OCI-LY3 (cell line): ENCODE results near the gene ADGRD1.

ENCODE experiments used
- CTCF ChIP-seq: fragments of 200-600, 300-600 bp; sonication (generic); IDR thresholded peaks from 2 replicates; pipeline ENCODE4 v1.5.1; 2014; ENCODE audit warnings: antibody characterized with exemption, low read length, low read depth
- EZH2phosphoT487 ChIP-seq: fragments of 200-600 bp; shearing (Covaris generic); IDR thresholded peaks from 2 replicates; pipeline ENCODE4 v1.6.1; 2018; ENCODE audit warnings: antibody characterized with exemption, mixed run types, low read depth

GRCh38 chr12:131137009-131137835 lies 183.5 kb downstream of the ADGRD1 start:
- TF ChIP-seq EZH2phosphoT487 (no peak), CTCF (no peak)
